K562 (cell line): ENCODE measurements around the gene DUOX2. TPM values are rescaled to one million over a fixed set of nuclear protein-coding genes. Genes with fewer than 3 reads are reported as not detected.

Experiments
- ATAC-seq: fragments of 200-7000 bp; cut with Tn5 transposase; 3 replicates; pipeline ENCODE4 v1.9.1; 2020; ENCODE audit warnings: moderate library complexity
- BruUV-seq: library from RNA; stranded (reverse); fragments of 400-500 nt; replicated peaks from 2 replicates; lab custom pipeline; 2021; lab: Mats Ljungman, UMichigan
- CTCF ChIA-PET: fragments of 300-600 bp; formaldehyde crosslinking; extraction: SDS; loops from one replicate; lab custom pipeline; 2021; ENCODE audit warnings: low intra/inter-chr PET ratio; lab: Yijun Ruan, JAX
- POLR2A ChIA-PET: fragments of 300-600, 350-650 bp; sonication (Branson Sonifier 250); formaldehyde crosslinking; extraction: SDS; loops from one replicate; lab custom pipeline; 2021; ENCODE audit warnings: antibody characterized with exemption, inconsistent platforms; lab: Yijun Ruan, JAX
- DNase-seq, 4 experiments: peaks; one replicate each; pipeline versions ENCODE4 v3.0.0 to v3.0.0-alpha.2; 2011 to 2018; ENCODE audit warnings: low spot score in 3 of 4, mixed read lengths in 3 of 4; ENCODE audit errors: extremely low read depth in 1 of 4
- FAIRE-seq: peaks from 2 replicates; lab custom pipeline; 2011; peaks lifted over from hg19 to GRCh38; lab: Jason Lieb, UNC
- H2AFZ ChIP-seq: 2 replicates; pipeline ENCODE4 v1.6.0; 2011; ENCODE audit warnings: low read depth, low read length, control low read depth, inconsistent platforms
- H3K27ac ChIP-seq: fragments of 200-600 bp; 3 replicates; pipeline ENCODE4 v1.8.0; 2011; ENCODE audit warnings: low read depth, mild to moderate bottlenecking, control low read depth, inconsistent platforms, low read length, moderate library complexity, mixed read lengths; ENCODE audit errors: extremely low read depth
- H3K27me3 ChIP-seq, 2 experiments: fragments of 300-600 bp in 1 of 2; 2 replicates in 1 of 2; 3 replicates in 1 of 2; pipeline versions ENCODE4 v1.6.0 to v1.8.0; 2011; ENCODE audit warnings: inconsistent platforms in 2 of 2, low read length in 2 of 2, mild to moderate bottlenecking in 1 of 2, mixed read lengths in 1 of 2, moderate library complexity in 1 of 2; ENCODE audit not compliant: control insufficient read depth in 2 of 2, insufficient read depth in 2 of 2
- H3K36me3 ChIP-seq: fragments of 300-600 bp; 3 replicates; pipeline ENCODE4 v1.8.0; 2011; ENCODE audit warnings: mild to moderate bottlenecking, low read length, inconsistent platforms; ENCODE audit not compliant: control insufficient read depth, insufficient read depth
- H3K4me1 ChIP-seq, 2 experiments: fragments of 200-600 bp in 1 of 2; replicated peaks in 1 of 2; 2 replicates in 1 of 2; 3 replicates in 1 of 2; pipeline versions ENCODE4 v1.5.1 to v1.8.0; 2011; ENCODE audit warnings: inconsistent platforms in 2 of 2, low read length in 2 of 2, mild to moderate bottlenecking in 1 of 2, mixed read lengths in 1 of 2, moderate library complexity in 1 of 2; ENCODE audit not compliant: control insufficient read depth in 2 of 2, insufficient read depth in 2 of 2
- H3K4me2 ChIP-seq: 2 replicates; pipeline ENCODE4 v1.6.1; 2011; ENCODE audit warnings: low read length, control low read depth, inconsistent platforms, mixed read lengths; ENCODE audit not compliant: insufficient read depth
- H3K4me3 ChIP-seq: fragments of 200-600 bp; sonication (generic), shearing (Covaris generic); 2 replicates; pipeline ENCODE4 v1.5.1; 2016; ENCODE audit warnings: control low read depth, inconsistent platforms
- H3K79me2 ChIP-seq: fragments of 200-600 bp; 3 replicates; pipeline ENCODE4 v1.8.0; 2011; ENCODE audit warnings: low read length, inconsistent platforms; ENCODE audit not compliant: control insufficient read depth, insufficient read depth
- H3K9ac ChIP-seq, 2 experiments: 2 replicates each; pipeline versions ENCODE4 v1.6.0 to v1.6.1; 2011; ENCODE audit warnings: low read depth in 2 of 2, low read length in 2 of 2, control low read depth in 1 of 2, inconsistent platforms in 1 of 2, mild to moderate bottlenecking in 1 of 2, mixed read lengths in 1 of 2; ENCODE audit not compliant: insufficient read depth in 1 of 2
- H3K9me1 ChIP-seq: one replicate; pipeline ENCODE4 v1.6.0; 2011; ENCODE audit warnings: inconsistent platforms, mild to moderate bottlenecking, low read length, moderate library complexity; ENCODE audit not compliant: control insufficient read depth, insufficient read depth
- H3K9me3 ChIP-seq: replicated peaks from 2 replicates; pipeline ENCODE4 v1.5.1; 2011; ENCODE audit warnings: low read depth, low read length, inconsistent platforms; ENCODE audit not compliant: control insufficient read depth, insufficient read depth
- H4K20me1 ChIP-seq: replicated peaks from 2 replicates; pipeline ENCODE4 v1.6.1; 2011; ENCODE audit warnings: low read length, inconsistent platforms, mixed read lengths; ENCODE audit not compliant: control insufficient read depth, insufficient read depth
- CTCF ChIP-seq, 3 experiments: IDR thresholded peaks in 2 of 3; conservative IDR thresholded peaks in 1 of 3; 2 replicates each; pipeline ENCODE4 v1.5.1; 2011 to 2012; ENCODE audit warnings: low read length in 3 of 3, mild to moderate bottlenecking in 3 of 3, control low read depth in 2 of 3, improper control_type of control experiment in 1 of 3, inconsistent platforms in 1 of 3, low read depth in 1 of 3, mixed read lengths in 1 of 3, moderate library complexity in 1 of 3; ENCODE audit not compliant: insufficient read depth in 2 of 3
- HNRNPH1 ChIP-seq: fragments of 200-400 bp; formaldehyde crosslinking; optimal IDR thresholded peaks from 2 replicates; pipeline ENCODE3; 2017; ENCODE audit warnings: low read depth, mild to moderate bottlenecking, low read length, moderate library complexity
- ILF3 ChIP-seq: fragments of 450-650 bp; IDR thresholded peaks from 2 replicates; pipeline ENCODE4 v1.6.1; 2018; ENCODE audit warnings: antibody characterized with exemption, mild to moderate bottlenecking, moderate library complexity, borderline replicate concordance
- RNF2 ChIP-seq: sonication (generic); IDR thresholded peaks from 2 replicates; pipeline ENCODE4 v1.6.1; 2016
- ZNF507 ChIP-seq: conservative IDR thresholded peaks from 2 replicates; pipeline ENCODE4 v1.6.1; 2017; ENCODE audit warnings: missing genetic modification characterization, missing compliant biosample characterization
- WGBS: fragments of 100-300 bp; shearing (Covaris generic); methylation state at CpG from one replicate; pipeline ENCODE4 v1.1.6; 2016; ENCODE audit warnings: low coverage, mixed read lengths; ENCODE audit not compliant: insufficient coverage; ENCODE audit errors: missing lambda C conversion rate; 5-methylcytosine and 5-hydroxymethylcytosine counted together
- in situ Hi-C: fragments of 300-500 bp; cut with MboI; formaldehyde crosslinking; loops from 4 replicates; pipeline ENCODE4 v1.15.0; 2018; ENCODE audit warnings: inconsistent platforms, mixed read lengths
- intact Hi-C: fragments of 100-400 bp; cut with micrococcal nuclease; formaldehyde crosslinking; loops from 2 replicates; pipeline ENCODE4 v1.14.2; 2022
- polyA plus RNA-seq, 8 experiments: library from polyadenylated mRNA; depleted of rRNA in 4 of 8; stranded (reverse) in 5 of 8; unstranded in 3 of 8; fragments of >200 nt; fragmentation: Nextera tagmentation in 2 of 8; fragmentation: Illumina TruSeq in 1 of 8; extraction: Ambion mirVana in 2 of 8; extraction: Trizol in 1 of 8; gene quantifications; 2 replicates each; pipeline versions ENCODE4 v1.2.1 to v1.2.3, GENCODE V29; 2011 to 2014; ENCODE audit warnings: inconsistent platforms in 1 of 8, missing spikeins in 1 of 8
- total RNA-seq, 7 experiments: library from RNA; depleted of rRNA in 6 of 7; stranded (reverse); fragments of >200 nt in 6 of 7; fragmentation: Illumina TruSeq in 2 of 7; extraction: Trizol in 2 of 7; gene quantifications; 2 replicates each; pipeline versions ENCODE4 v1.2.1 to v1.2.3, GENCODE V29; 2011 to 2021; ENCODE audit warnings: low replicate concordance in 1 of 7
- TF ChIP-seq, protein P1 (sequence below): sonication (generic); formaldehyde crosslinking; IDR thresholded peaks from 2 replicates; pipeline ENCODE4 v1.8.0; 2022; ENCODE audit warnings: missing genetic modification reagents, mild to moderate bottlenecking, moderate library complexity, borderline replicate concordance

The DUOX2 gene
- total and polyA plus RNA-seq, 9 of the 15 experiments (the other 6 are each of a cell fraction or from before 2014, with no cell fraction given): 0.01 to 0.03 (median 0.02) TPM; not detected in 6

DNA sequence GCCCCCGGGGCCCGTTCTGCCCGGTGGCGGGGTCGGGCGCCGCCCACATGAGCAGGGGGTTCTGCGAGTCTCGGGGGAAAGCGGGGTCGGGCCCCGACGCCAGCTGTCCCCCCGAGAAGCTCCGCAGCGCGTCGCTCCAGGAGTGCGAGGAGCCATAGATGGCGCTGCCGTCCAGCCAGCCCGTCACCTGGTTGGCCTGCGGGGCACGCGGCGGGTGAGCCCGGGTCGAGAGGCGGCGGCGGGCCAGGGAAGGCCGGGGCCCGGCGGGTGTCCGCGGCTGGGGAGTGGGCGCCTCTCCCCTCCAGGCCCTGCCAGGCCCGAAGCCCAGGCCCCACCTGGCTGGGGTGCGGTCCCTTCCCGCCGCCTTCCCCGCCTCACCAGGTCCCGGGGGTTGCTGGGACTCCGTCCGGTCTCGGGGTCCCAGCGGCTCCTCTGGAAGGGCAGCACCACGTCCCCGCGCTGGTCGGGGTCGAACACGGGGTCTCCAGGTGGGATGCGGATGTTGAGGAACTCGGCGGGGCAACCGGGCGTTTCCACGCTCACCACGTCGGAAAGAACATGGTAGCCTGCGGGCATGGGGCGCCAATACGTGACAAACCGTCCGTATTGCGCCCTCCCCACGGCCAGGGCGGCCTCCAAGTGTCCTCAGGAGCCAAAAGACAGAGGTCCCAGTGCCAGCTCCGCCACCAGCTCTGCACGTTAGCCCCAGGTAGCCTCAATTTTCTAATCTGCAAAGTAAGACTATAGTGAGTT lies 2.4 kb downstream of the DUOX2 start:
- in situ Hi-C loops (loop anchor here (25.0 kb wide), 1 partner anchor 149 kb away; the partner anchor contains the start of gene TERB2), intact Hi-C loops (no loop called here)
- Histone ChIP-seq H3K4me3 (no peak overlapping the region), H3K4me1 (peaks cover 0 to 20% of the 10 kb centered on the region in 2 experiments; a peak in 2 of 5 replicates), H3K4me2 (no peak overlapping the region), H3K9me3 (no peaks in the 10 kb centered on the region), H3K27me3 (peaks cover 3 to 28% of the 10 kb centered on the region in 2 experiments; a peak in 3 of 5 replicates), H3K9me1 (no peaks in the 10 kb centered on the region), H3K36me3 (no peaks in the 10 kb centered on the region), H3K9ac (no peak overlapping the region), H3K27ac (no peak overlapping the region), H3K79me2 (no peaks in the 10 kb centered on the region), H2AFZ (no peak overlapping the region), H4K20me1 (0 out of 2 replicates have a peak, but pooled peaks cover 4% of the 10 kb centered on the region)
- no peak for TF ChIP-seq RNF2
- ChIA-PET POLR2A (no interaction called here), CTCF (no interaction called here)
- FAIRE-seq: no peak
- 35% methylated on average over 14 of the region's 71 CpGs for WGBS
- DNase-seq: no peak
- no TSS peak for BruUV-seq
- ATAC-seq: no peak

DNA sequence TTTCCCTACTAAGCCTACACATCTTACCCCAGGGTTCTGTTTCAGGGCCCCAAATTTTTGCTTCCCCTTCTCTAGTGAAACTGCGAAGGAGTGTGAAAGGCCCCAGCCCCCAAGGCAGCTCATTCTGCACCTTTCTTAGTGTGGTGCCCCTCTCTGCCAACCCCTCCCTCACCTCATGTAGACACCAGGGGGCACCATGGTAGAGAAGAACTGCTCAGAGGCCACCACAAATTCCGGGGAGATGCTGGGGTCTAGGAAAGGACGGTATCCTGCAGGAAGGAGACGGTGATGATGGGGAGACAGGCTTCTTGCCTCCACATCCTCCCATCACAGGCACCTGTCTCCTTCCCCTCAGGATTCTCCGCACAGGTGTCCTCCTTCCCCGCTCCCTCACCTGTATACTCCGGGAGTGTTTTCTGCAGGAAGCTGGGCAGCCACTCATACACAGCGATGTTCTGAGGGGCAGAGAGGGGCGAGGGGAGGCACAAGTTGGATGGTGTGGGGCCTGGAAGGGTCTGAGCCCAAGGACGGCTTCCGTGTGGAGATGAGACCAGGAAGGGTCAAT lies 3.6 kb downstream of the DUOX2 start:
- Histone ChIP-seq H3K36me3 (no peaks in the 10 kb centered on the region), H3K4me3 (no peak overlapping the region), H3K79me2 (no peaks in the 10 kb centered on the region), H3K9me1 (no peaks in the 10 kb centered on the region), H4K20me1 (0 out of 2 replicates have a peak, but pooled peaks cover 11% of the 10 kb centered on the region)
- POLR2A ChIA-PET: interaction anchor here (0.9 to 1.0 kb wide), 2 partner anchors 8 to 9 kb away, joined by 3 read pairs; no protein-coding TSS in a partner anchor
- no peak for ATAC-seq
- no peak for TF ChIP-seq ILF3
- TF ChIP-seq, protein P1, sequence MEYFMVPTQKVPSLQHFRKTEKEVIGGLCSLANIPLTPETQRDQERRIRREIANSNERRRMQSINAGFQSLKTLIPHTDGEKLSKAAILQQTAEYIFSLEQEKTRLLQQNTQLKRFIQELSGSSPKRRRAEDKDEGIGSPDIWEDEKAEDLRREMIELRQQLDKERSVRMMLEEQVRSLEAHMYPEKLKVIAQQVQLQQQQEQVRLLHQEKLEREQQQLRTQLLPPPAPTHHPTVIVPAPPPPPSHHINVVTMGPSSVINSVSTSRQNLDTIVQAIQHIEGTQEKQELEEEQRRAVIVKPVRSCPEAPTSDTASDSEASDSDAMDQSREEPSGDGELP (CRISPR knock-in tag): no peak
- 0 out of 6 replicates have a peak, but pooled peaks of 1 of the 3 experiments have one; percentile 4 for TF ChIP-seq CTCF (IDR thresholded peaks at IDR 0.05 in 2 of 3, conservative IDR thresholded peaks at IDR 0.05 in 1 of 3; ENCODE audit: insufficient read depth in 2 of 3, low read depth in 1 of 3, low read length in 3 of 3)
- no peak for TF ChIP-seq HNRNPH1
- no peak for TF ChIP-seq ZNF507 (tag)
- TF ChIP-seq, all 486 proteins: peak for 1
- H3K4me1 ChIP-seq: peaks cover 0 to 19% of the 10 kb centered on the region in 2 experiments; a peak in 2 of 5 replicates
- no TSS peak for BruUV-seq
- H3K9ac ChIP-seq: no peak overlapping the region
- in situ Hi-C loops (loop anchor here (25.0 kb wide), 1 partner anchor 148 kb away; the partner anchor contains the start of gene TERB2), intact Hi-C loops (no loop called here)
- CTCF ChIA-PET: no interaction called here
- 31% methylated on average over 11 of the region's 11 CpGs for WGBS
- H3K27ac ChIP-seq: no peak overlapping the region
- H3K4me2 ChIP-seq: no peak overlapping the region
- DNase-seq (no peak), FAIRE-seq (no peak)
- H2AFZ ChIP-seq: no peak overlapping the region
- H3K27me3 ChIP-seq: peaks cover 11 to 39% of the 10 kb centered on the region in 2 experiments; a peak in 4 of 5 replicates
- no peaks in the 10 kb centered on the region for H3K9me3 ChIP-seq
